PC-9 (cell line): ENCODE data around the gene ESR2. TPM values are rescaled to one million over a fixed set of nuclear protein-coding genes. Genes with fewer than 3 reads are reported as not detected.
A peak's percentile ranks its signal among the peaks of the same experiment; 100 is the strongest.

ENCODE experiments used
- BruUV-seq: library from RNA; stranded (reverse); fragments of 400-500 nt; replicated peaks from 2 replicates; lab custom pipeline; 2021; lab: Mats Ljungman, UMichigan
- CTCF ChIA-PET: fragments of 300-600 bp; sonication (Branson Sonifier 250); formaldehyde crosslinking; loops from one replicate; lab custom pipeline; 2022; ENCODE audit warnings: antibody characterized with exemption; lab: Charles Lee
- POLR2A ChIA-PET: fragments of 300-600 bp; sonication (Branson Sonifier 250); formaldehyde crosslinking; loops from one replicate; lab custom pipeline; 2022; ENCODE audit warnings: antibody characterized with exemption; ENCODE audit not compliant: unreplicated experiment; lab: Charles Lee
- DNase-seq, 2 experiments: peaks; one replicate each; pipeline versions ENCODE4 v3.0.0 to v3.0.0-alpha.2; 2015 to 2022; ENCODE audit warnings: mixed read lengths in 1 of 2
- H2AFZ ChIP-seq: fragments of 200-600 bp; sonication (generic); 2 replicates; pipeline ENCODE4 v1.8.1; 2017; ENCODE audit warnings: antibody characterized with exemption
- H3F3A ChIP-seq: fragments of 200-600 bp; sonication (generic); 2 replicates; pipeline ENCODE4 v1.8.1; 2017; ENCODE audit warnings: antibody characterized with exemption, mild to moderate bottlenecking, low read depth; ENCODE audit not compliant: insufficient read depth
- H3K27ac ChIP-seq: fragments of 200-600 bp; sonication (generic); 2 replicates; pipeline ENCODE4 v1.6.1; 2016; ENCODE audit warnings: mixed run types
- H3K27me3 ChIP-seq: fragments of 200-600 bp; sonication (generic); 2 replicates; pipeline ENCODE4 v1.6.1; 2016; ENCODE audit warnings: low read depth, mixed run types; ENCODE audit not compliant: insufficient read depth
- H3K36me3 ChIP-seq: fragments of 200-600 bp; sonication (generic); 2 replicates; pipeline ENCODE4 v1.6.1; 2016; ENCODE audit warnings: low read depth, mixed run types
- H3K4me1 ChIP-seq: fragments of 200-600 bp; sonication (generic); replicated peaks from 2 replicates; pipeline ENCODE4 v1.6.1; 2016; ENCODE audit warnings: mixed run types; ENCODE audit not compliant: insufficient read depth
- H3K4me2 ChIP-seq: fragments of 200-600 bp; sonication (generic); 2 replicates; pipeline ENCODE4 v1.6.1; 2017; ENCODE audit warnings: mixed run types
- H3K4me3 ChIP-seq: fragments of 200-600 bp; sonication (generic); 2 replicates; pipeline ENCODE4 v1.6.1; 2016; ENCODE audit warnings: mixed run types
- H3K79me2 ChIP-seq: fragments of 200-600 bp; sonication (generic); 2 replicates; pipeline ENCODE4 v1.6.1; 2017; ENCODE audit warnings: low read depth, mixed run types
- H3K9me2 ChIP-seq: fragments of 200-600 bp; sonication (generic); 2 replicates; pipeline ENCODE4 v1.8.1; 2017; ENCODE audit warnings: mild to moderate bottlenecking; ENCODE audit not compliant: insufficient read depth
- H3K9me3 ChIP-seq: fragments of 200-600 bp; sonication (generic); 2 replicates; pipeline ENCODE4 v1.8.1; 2016; ENCODE audit warnings: low read depth; ENCODE audit not compliant: insufficient read depth
- H4K20me1 ChIP-seq: fragments of 200-600 bp; sonication (generic); 2 replicates; pipeline ENCODE4 v1.8.1; 2017; ENCODE audit not compliant: insufficient read depth
- EZH2 ChIP-seq: fragments of 200-600 bp; sonication (generic); IDR thresholded peaks from 2 replicates; pipeline ENCODE4 v1.8.0; 2017; ENCODE audit warnings: antibody characterized with exemption, low read depth
- intact Hi-C: fragments of 100-400 bp; cut with micrococcal nuclease; formaldehyde crosslinking; loops from one replicate; pipeline ENCODE4 v1.10.0; 2022; ENCODE audit not compliant: unreplicated experiment
- total RNA-seq: library from RNA; stranded (reverse); gene quantifications from 2 replicates; pipeline ENCODE4 v1.2.3, GENCODE V29; 2021
- TF ChIP-seq, protein P1 (sequence below): fragments of 200-600 bp; sonication (generic); conservative IDR thresholded peaks from 2 replicates; pipeline ENCODE4 v1.6.1; 2017; ENCODE audit warnings: mixed run types, antibody characterized with exemption, mild to moderate bottlenecking, moderate library complexity

Gene ESR2
- total RNA-seq, 1 experiment from 2014 or later = 0.20 TPM

DNA sequence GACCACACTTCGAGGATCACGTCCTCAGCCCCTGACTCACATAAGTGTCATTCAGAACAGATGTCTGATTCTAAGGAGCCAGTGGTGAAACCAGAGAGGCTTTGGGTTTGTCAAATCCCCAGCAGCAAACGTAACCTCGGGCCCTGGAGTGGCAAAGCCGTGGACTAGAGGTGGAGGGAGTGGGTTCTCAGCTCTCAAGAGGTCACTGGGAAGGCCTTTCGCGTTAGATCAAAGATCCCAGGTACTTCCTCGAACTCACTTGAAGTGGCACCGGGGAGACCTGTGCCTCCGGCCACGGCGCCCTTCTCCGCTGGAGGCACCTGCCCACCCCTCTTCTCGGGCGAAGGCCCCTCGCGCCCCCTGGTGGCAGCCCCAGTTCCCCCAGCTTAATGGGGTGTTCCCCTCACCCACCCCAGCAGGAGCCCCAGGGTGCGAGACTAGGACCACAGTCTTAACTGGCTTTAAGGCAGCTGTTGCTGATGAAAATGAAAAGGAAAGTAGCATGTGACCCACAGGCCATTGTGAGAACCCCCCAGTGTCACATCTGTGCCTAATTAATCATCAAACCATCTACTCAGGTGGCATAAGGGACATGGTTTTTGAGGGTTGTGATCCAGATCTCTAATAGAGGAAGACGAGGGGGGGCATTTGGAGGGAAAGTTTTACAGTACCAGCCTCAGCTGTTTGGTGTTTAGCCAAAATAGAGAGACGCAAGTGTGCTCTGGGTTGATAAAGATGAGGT, 672 bp upstream of the ESR2 start:
- no peaks in the 10 kb centered on the region for H3K9me3 ChIP-seq
- ChIA-PET CTCF (interaction anchor here (0.6 to 2.6 kb wide), 3 partner anchors 8 to 488 kb away, joined by 3 to 12 read pairs (median 3); no protein-coding TSS in a partner anchor), POLR2A (interaction anchor here (0.6 to 0.7 kb wide), 2 partner anchors 127 to 1300 kb away, joined by 3 read pairs; no protein-coding TSS in a partner anchor)
- peak; percentile 42 to 84 for DNase-seq
- TF ChIP-seq, protein P1, sequence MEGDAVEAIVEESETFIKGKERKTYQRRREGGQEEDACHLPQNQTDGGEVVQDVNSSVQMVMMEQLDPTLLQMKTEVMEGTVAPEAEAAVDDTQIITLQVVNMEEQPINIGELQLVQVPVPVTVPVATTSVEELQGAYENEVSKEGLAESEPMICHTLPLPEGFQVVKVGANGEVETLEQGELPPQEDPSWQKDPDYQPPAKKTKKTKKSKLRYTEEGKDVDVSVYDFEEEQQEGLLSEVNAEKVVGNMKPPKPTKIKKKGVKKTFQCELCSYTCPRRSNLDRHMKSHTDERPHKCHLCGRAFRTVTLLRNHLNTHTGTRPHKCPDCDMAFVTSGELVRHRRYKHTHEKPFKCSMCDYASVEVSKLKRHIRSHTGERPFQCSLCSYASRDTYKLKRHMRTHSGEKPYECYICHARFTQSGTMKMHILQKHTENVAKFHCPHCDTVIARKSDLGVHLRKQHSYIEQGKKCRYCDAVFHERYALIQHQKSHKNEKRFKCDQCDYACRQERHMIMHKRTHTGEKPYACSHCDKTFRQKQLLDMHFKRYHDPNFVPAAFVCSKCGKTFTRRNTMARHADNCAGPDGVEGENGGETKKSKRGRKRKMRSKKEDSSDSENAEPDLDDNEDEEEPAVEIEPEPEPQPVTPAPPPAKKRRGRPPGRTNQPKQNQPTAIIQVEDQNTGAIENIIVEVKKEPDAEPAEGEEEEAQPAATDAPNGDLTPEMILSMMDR = peak; percentile 97
- TF ChIP-seq EZH2 = no peak
- no TSS peak for BruUV-seq
- intact Hi-C loops = loop anchor here (2.0 to 10.0 kb wide), 5 partner anchors 130 to 660 kb away; no protein-coding TSS in a partner anchor
- H3K4me3 ChIP-seq = peak overlapping the region; percentile 43; the same call in 1 of the 2 replicates
- H3K27me3 ChIP-seq = no peaks in the 10 kb centered on the region
- no peak overlapping the region for H3K27ac ChIP-seq
- H3K9me2 ChIP-seq = no peaks in the 10 kb centered on the region
- peak overlapping the region; percentile 76 for H3K4me2 ChIP-seq
- H4K20me1 ChIP-seq = no peaks in the 10 kb centered on the region
- no peaks in the 10 kb centered on the region for H3K79me2 ChIP-seq
- peak overlapping the region; percentile 70 for H2AFZ ChIP-seq
- H3K4me1 ChIP-seq = 0 out of 2 replicates have a peak, but pooled peaks cover 9% of the 10 kb centered on the region
- no peaks in the 10 kb centered on the region for H3F3A ChIP-seq
- no peaks in the 10 kb centered on the region for H3K36me3 ChIP-seq

DNA sequence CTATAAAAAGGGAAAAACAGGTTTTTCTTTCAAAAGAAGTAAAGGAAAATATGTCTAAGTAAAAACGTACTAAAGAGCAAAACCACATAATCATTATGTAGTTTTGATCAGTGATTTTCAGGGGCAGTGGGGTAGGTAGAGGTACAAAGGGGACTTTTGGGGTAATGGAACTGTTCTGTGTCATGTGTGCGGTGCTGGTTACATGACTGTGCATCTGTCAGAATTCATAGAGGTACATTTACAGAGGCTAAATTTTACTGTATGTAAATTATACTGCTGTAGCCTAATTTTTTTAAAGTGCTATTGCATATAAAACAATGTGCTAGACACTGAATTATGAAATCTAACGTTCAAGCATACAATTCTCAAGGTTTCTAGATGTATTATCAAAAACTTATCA, 2.0 kb downstream of the ESR2 start:
- H3K79me2 ChIP-seq = no peaks in the 10 kb centered on the region
- intact Hi-C loops = loop anchor here (10.0 kb wide), 2 partner anchors 127 to 657 kb away; no protein-coding TSS in a partner anchor
- TF ChIP-seq, protein P1 = no peak
- no peak for TF ChIP-seq EZH2
- H3K27ac ChIP-seq = no peak overlapping the region
- H3K4me2 ChIP-seq = no peak overlapping the region
- H3K27me3 ChIP-seq = no peaks in the 10 kb centered on the region
- H2AFZ ChIP-seq = no peak overlapping the region
- no peaks in the 10 kb centered on the region for H3K36me3 ChIP-seq
- H3K9me3 ChIP-seq = no peaks in the 10 kb centered on the region
- no peaks in the 10 kb centered on the region for H3F3A ChIP-seq
- DNase-seq = no peak
- no TSS peak for BruUV-seq
- no peaks in the 10 kb centered on the region for H3K9me2 ChIP-seq
- ChIA-PET CTCF (no interaction called here), POLR2A (no interaction called here)
- no peak overlapping the region for H3K4me3 ChIP-seq
- H3K4me1 ChIP-seq = 0 out of 2 replicates have a peak, but pooled peaks cover 9% of the 10 kb centered on the region
- no peaks in the 10 kb centered on the region for H4K20me1 ChIP-seq

DNA sequence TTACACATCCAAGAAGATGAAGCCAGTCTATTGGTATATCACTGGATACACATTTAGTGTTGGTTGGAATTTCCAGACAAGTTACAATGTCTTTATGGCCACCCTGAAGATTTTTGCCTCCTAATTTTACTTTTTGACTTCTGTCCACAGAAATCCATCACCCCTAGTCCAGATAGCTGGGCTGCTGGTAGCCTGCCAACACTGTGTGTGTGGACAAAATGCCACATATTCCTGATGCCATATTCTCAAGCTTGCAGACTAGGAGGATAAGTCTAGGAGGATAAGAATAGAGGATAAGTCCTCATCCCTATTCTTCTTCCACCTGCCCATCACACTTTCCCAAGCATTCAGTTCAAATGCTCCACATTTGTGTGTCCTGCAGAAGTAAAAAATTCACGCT, 4.6 kb downstream of the ESR2 start:
- no peaks in the 10 kb centered on the region for H3K79me2 ChIP-seq
- no peak overlapping the region for H3K27ac ChIP-seq
- no peak overlapping the region for H3K4me3 ChIP-seq
- no peak for TF ChIP-seq EZH2
- TF ChIP-seq, protein P1 = no peak
- no peaks in the 10 kb centered on the region for H4K20me1 ChIP-seq
- no peak for DNase-seq
- H3K4me2 ChIP-seq = no peak overlapping the region
- no peaks in the 10 kb centered on the region for H3F3A ChIP-seq
- BruUV-seq = no TSS peak
- no peaks in the 10 kb centered on the region for H3K9me3 ChIP-seq
- no peaks in the 10 kb centered on the region for H3K9me2 ChIP-seq
- H3K27me3 ChIP-seq = no peaks in the 10 kb centered on the region
- CTCF ChIA-PET = no interaction called here
- no peak overlapping the region for H2AFZ ChIP-seq
- intact Hi-C loops = no loop called here
- H3K4me1 ChIP-seq = 0 out of 2 replicates have a peak, but pooled peaks cover 7% of the 10 kb centered on the region
- POLR2A ChIA-PET = no interaction called here
- H3K36me3 ChIP-seq = no peaks in the 10 kb centered on the region
